HG03439 (cell line): Measurements from ENCODE around the gene PDE4B.

Experiments used
- ATAC-seq: cut with Tn5 transposase; IDR thresholded peaks from one replicate; pipeline ENCODE4 v1.9.1; 2021; ENCODE audit warnings: mild to moderate bottlenecking, moderate library complexity; ENCODE audit not compliant: unreplicated experiment

The PDE4B gene

GRCh38 chr1:66350001-66350547 is 557.4 kb downstream of the PDE4B start:
- peak; percentile 64 for ATAC-seq

GRCh38 chr1:66351478-66351877 is 558.8 kb downstream of the PDE4B start:
- no peak for ATAC-seq

GRCh38 chr1:66351913-66352312 is 559.2 kb downstream of the PDE4B start:
- ATAC-seq: no peak

- ATAC-seq: no peak
Observed at GRCh38 chr1:66352792-66353191, 560.1 kb downstream of the PDE4B start.

- ATAC-seq: no peak
Observed at GRCh38 chr1:66353257-66353656, 560.6 kb downstream of the PDE4B start.

- no peak for ATAC-seq
Observed at GRCh38 chr1:66354311-66355201, 561.9 kb downstream of the PDE4B start.

GRCh38 chr1:66355756-66356155 is 563.1 kb downstream of the PDE4B start:
- no peak for ATAC-seq

- ATAC-seq: no peak
Observed at GRCh38 chr1:66356605-66357004, 563.9 kb downstream of the PDE4B start.

GRCh38 chr1:66357021-66357420 is 564.3 kb downstream of the PDE4B start:
- ATAC-seq: no peak

GRCh38 chr1:66357478-66358197 is 564.9 kb downstream of the PDE4B start:
- no peak for ATAC-seq

- no peak for ATAC-seq
Observed at GRCh38 chr1:66359269-66359668, 566.6 kb downstream of the PDE4B start.

- ATAC-seq: no peak
Observed at GRCh38 chr1:66359815-66360214, 567.1 kb downstream of the PDE4B start.

- peak; percentile 50 for ATAC-seq
Observed at GRCh38 chr1:66360285-66360724, 567.6 kb downstream of the PDE4B start.

- ATAC-seq: no peak
Observed at GRCh38 chr1:66364578-66365391, 572.1 kb downstream of the PDE4B start.

- no peak for ATAC-seq
Observed at GRCh38 chr1:66365635-66366034, 572.9 kb downstream of the PDE4B start.

- ATAC-seq: no peak
Observed at GRCh38 chr1:66366634-66367033, 573.9 kb downstream of the PDE4B start.

GRCh38 chr1:66367369-66367768 is 574.7 kb downstream of the PDE4B start:
- ATAC-seq: no peak

GRCh38 chr1:66368261-66368660 is 575.6 kb downstream of the PDE4B start:
- ATAC-seq: no peak

GRCh38 chr1:66370462-66370971 is 577.8 kb downstream of the PDE4B start:
- no peak for ATAC-seq

GRCh38 chr1:66371233-66372005 is 578.7 kb downstream of the PDE4B start:
- peak; percentile 19 for ATAC-seq
